ENCODE data around the gene TMEM200A. TPM values are rescaled to one million over a fixed set of nuclear protein-coding genes. Genes with fewer than 3 reads are reported as not detected.

The TMEM200A gene
- total and polyA plus RNA-seq, 2 of the 8 experiments (the other 6 are each of a cell fraction or from before 2014, with no cell fraction given), result 6.2 to 13.9 TPM

- no peak overlapping the region for H4K91ac ChIP-seq (replicated peaks; ENCODE audit: insufficient read length, low read length)
- no peak overlapping the region for H2BK120ac ChIP-seq (replicated peaks; ENCODE audit: low read depth, low read length)
- no peak overlapping the region for H3K27ac ChIP-seq (ENCODE audit: low read depth, low read length)
- no peak overlapping the region for H3K18ac ChIP-seq (ENCODE audit: extremely low read depth, low read length)
- no peak overlapping the region for H2BK20ac ChIP-seq (ENCODE audit: low read length)
- no peak overlapping the region for H2BK12ac ChIP-seq (ENCODE audit: low read depth, low read length)
- H3K14ac ChIP-seq (ENCODE audit: insufficient read length), result no peak overlapping the region
- H3K23me2 ChIP-seq (ENCODE audit: low read depth, low read length), result no peaks in the 10 kb centered on the region
- no peak overlapping the region for H3K4me3 ChIP-seq (ENCODE audit: extremely low read depth in 1 of 4, insufficient read depth in 2 of 4, low read depth in 3 of 4, low read length in 4 of 4)
- no peaks in the 10 kb centered on the region; a peak in 1 of 4 replicates for H3K79me2 ChIP-seq (ENCODE audit: control insufficient read depth in 1 of 2, insufficient read depth in 2 of 2, low read length in 2 of 2)
- H4K8ac ChIP-seq (ENCODE audit: extremely low read depth, insufficient read depth, low read length), result no peak overlapping the region
- no peaks in the 10 kb centered on the region for H3K27me3 ChIP-seq (replicated peaks in 1 of 4; ENCODE audit: control insufficient read depth in 3 of 4, extremely low read depth in 1 of 4, insufficient read depth in 3 of 4, low read length in 3 of 4)
- H3K9me3 ChIP-seq (ENCODE audit: insufficient read depth in 2 of 2, low read depth in 1 of 2, low read length in 1 of 2), result no peaks in the 10 kb centered on the region
- no peak overlapping the region for H2AFZ ChIP-seq (ENCODE audit: low read length)
- H3K9ac ChIP-seq (replicated peaks in 1 of 4; ENCODE audit: extremely low read depth in 1 of 4, low read depth in 3 of 4, low read length in 3 of 4), result no peak overlapping the region
- H3K36me3 ChIP-seq (ENCODE audit: control insufficient read depth in 2 of 4, insufficient read depth in 4 of 4, low read length in 3 of 4), result no peaks in the 10 kb centered on the region; a peak in 2 of 8 replicates
- H2BK15ac ChIP-seq (ENCODE audit: low read length), result no peak overlapping the region
- no peak overlapping the region for H4K5ac ChIP-seq (ENCODE audit: insufficient read length, low read depth, low read length)
- no peak overlapping the region for H3K4ac ChIP-seq (replicated peaks; ENCODE audit: insufficient read length, low read depth, low read length)
- no peak overlapping the region for H3K23ac ChIP-seq (ENCODE audit: insufficient read length)
- peaks cover 0 to 1% of the 10 kb centered on the region in 2 experiments for H4K20me1 ChIP-seq (replicated peaks in 1 of 2; ENCODE audit: control insufficient read depth in 1 of 2, insufficient read depth in 2 of 2, low read length in 2 of 2)
- peaks cover 0 to 3% (median 0%) of the 10 kb centered on the region in 4 experiments; a peak in 3 of 7 replicates for H3K4me1 ChIP-seq (replicated peaks in 1 of 4; ENCODE audit: control insufficient read depth in 3 of 4, insufficient read depth in 4 of 4, low read length in 3 of 4)
- FAIRE-seq, result no peak
- POLR2A ChIA-PET (ENCODE audit: partially characterized antibody), result no interaction called here
- no peaks in the 10 kb centered on the region; the same call in 1 of the 2 replicates for H3K79me1 ChIP-seq (ENCODE audit: low read depth, low read length)
- CTCF ChIA-PET (ENCODE audit: partially characterized antibody), result interaction anchor here (0.5 to 0.8 kb wide), 2 partner anchors 116 to 177 kb away, joined by 3 read pairs; no protein-coding TSS in a partner anchor
- no peak overlapping the region for H2BK5ac ChIP-seq (ENCODE audit: low read depth, low read length)
- no peak for DNase-seq (ENCODE audit: low read depth in 1 of 2, low spot score in 2 of 2)
- H3K4me2 ChIP-seq (ENCODE audit: insufficient read depth in 1 of 2, low read depth in 2 of 2, low read length in 2 of 2), result no peak overlapping the region
- no peak overlapping the region for H2AK5ac ChIP-seq (ENCODE audit: low read depth, low read length)
- 86% methylated on average over 5 of the region's 5 CpGs; no CpG with 5 or more reads in 1 of the 2 experiments for WGBS, 2 experiments (ENCODE audit: extremely low coverage in 1 of 2, insufficient coverage in 1 of 2, insufficient read length in 1 of 2, insufficient replicate concordance in 2 of 2, low coverage in 1 of 2, low lambda C conversion rate in 2 of 2, missing lambda C conversion rate in 1 of 2)
- H3K56ac ChIP-seq (replicated peaks; ENCODE audit: insufficient read length, low read depth, low read length), result no peak overlapping the region
- no peak for TF ChIP-seq BACH1 (IDR thresholded peaks at IDR 0.05; ENCODE audit: low read length)
- no peak for TF ChIP-seq HDAC2 (IDR thresholded peaks at IDR 0.05; ENCODE audit: borderline replicate concordance in 1 of 2, low read depth in 2 of 2, low read length in 2 of 2)
- no peak for TF ChIP-seq JUN (IDR thresholded peaks at IDR 0.05; ENCODE audit: low read depth, low read length)
- no peak for TF ChIP-seq CEBPB (IDR thresholded peaks at IDR 0.05; ENCODE audit: low read depth, low read length)
- no peak for TF ChIP-seq EZH2 (IDR thresholded peaks at IDR 0.05; ENCODE audit: low read depth, low read length, severe bottlenecking)
- no peak for TF ChIP-seq CHD1 (IDR thresholded peaks at IDR 0.05; ENCODE audit: low read depth, low read length)
- TF ChIP-seq TAF7 (optimal IDR thresholded peaks at IDR 0.05; ENCODE audit: borderline replicate concordance, low read depth, low read length), result no peak
- TF ChIP-seq EGR1 (IDR thresholded peaks at IDR 0.05; ENCODE audit: borderline replicate concordance, low read depth, low read length), result no peak
- TF ChIP-seq, protein P1, sequence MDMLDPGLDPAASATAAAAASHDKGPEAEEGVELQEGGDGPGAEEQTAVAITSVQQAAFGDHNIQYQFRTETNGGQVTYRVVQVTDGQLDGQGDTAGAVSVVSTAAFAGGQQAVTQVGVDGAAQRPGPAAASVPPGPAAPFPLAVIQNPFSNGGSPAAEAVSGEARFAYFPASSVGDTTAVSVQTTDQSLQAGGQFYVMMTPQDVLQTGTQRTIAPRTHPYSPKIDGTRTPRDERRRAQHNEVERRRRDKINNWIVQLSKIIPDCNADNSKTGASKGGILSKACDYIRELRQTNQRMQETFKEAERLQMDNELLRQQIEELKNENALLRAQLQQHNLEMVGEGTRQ (IDR thresholded peaks at IDR 0.05; ENCODE audit: low read length), result no peak
These were observed 19.4 kb downstream of the TMEM200A start for GRCh38 chr6:130385064-130385695.
